PC-3 (cell line): ENCODE measurements around the gene RALGPS1. TPM values are rescaled to one million over a fixed set of nuclear protein-coding genes. Genes with fewer than 3 reads are reported as not detected.

Source experiments
- ATAC-seq: fragments of 200-7000 bp; cut with Tn5 transposase; 2 replicates; pipeline ENCODE4 v1.9.1; 2020; ENCODE audit warnings: mild to moderate bottlenecking, moderate library complexity
- BruUV-seq: library from RNA; stranded (reverse); fragments of 400-500 nt; replicated peaks from 2 replicates; lab custom pipeline; 2021; lab: Mats Ljungman, UMichigan
- CTCF ChIA-PET: fragments of 300-600 bp; sonication (Branson Sonifier 250); formaldehyde crosslinking; loops from one replicate; lab custom pipeline; 2022; ENCODE audit warnings: antibody characterized with exemption; lab: Charles Lee
- POLR2A ChIA-PET: fragments of 300-600 bp; sonication (Branson Sonifier 250); formaldehyde crosslinking; loops from one replicate; lab custom pipeline; 2022; ENCODE audit warnings: antibody characterized with exemption; ENCODE audit not compliant: unreplicated experiment; lab: Charles Lee
- DNase-seq: peaks from one replicate; pipeline ENCODE4 v3.0.0-alpha.2; 2015
- H2AFZ ChIP-seq: fragments of 300-600 bp; sonication (generic); 2 replicates; pipeline ENCODE4 v1.6.0; 2016; ENCODE audit warnings: antibody characterized with exemption, low read length
- H3F3A ChIP-seq: fragments of 300-600 bp; sonication (generic); one replicate; pipeline ENCODE4 v1.6.0; 2017; ENCODE audit warnings: antibody characterized with exemption, low read length, control low read depth, mild to moderate bottlenecking; ENCODE audit not compliant: unreplicated experiment
- H3K27ac ChIP-seq: fragments of 300-600 bp; sonication (generic); 2 replicates; pipeline ENCODE4 v1.5.1; 2016; ENCODE audit warnings: mild to moderate bottlenecking, low read length
- H3K27me3 ChIP-seq: fragments of 300-600 bp; sonication (generic); 2 replicates; pipeline ENCODE4 v1.6.1; 2016; ENCODE audit warnings: low read length, mixed read lengths
- H3K36me3 ChIP-seq: fragments of 300-600 bp; sonication (generic); 2 replicates; pipeline ENCODE4 v1.6.1; 2016; ENCODE audit warnings: low read depth, mixed run types, low read length, mixed read lengths
- H3K4me1 ChIP-seq: fragments of 300-600 bp; sonication (generic); 2 replicates; pipeline ENCODE4 v1.5.1; 2016; ENCODE audit warnings: low read length; ENCODE audit not compliant: insufficient read depth
- H3K4me2 ChIP-seq: fragments of 300-600 bp; sonication (generic); 2 replicates; pipeline ENCODE4 v1.6.0; 2016; ENCODE audit warnings: low read length
- H3K4me3 ChIP-seq: fragments of 300-600 bp; sonication (generic); 2 replicates; pipeline ENCODE4 v1.5.1; 2016; ENCODE audit warnings: mild to moderate bottlenecking, low read length, mixed read lengths
- H3K79me2 ChIP-seq: fragments of 300-600 bp; sonication (generic); 2 replicates; pipeline ENCODE4 v1.6.1; 2017; ENCODE audit warnings: low read length, mixed read lengths
- H3K9ac ChIP-seq: fragments of 300-600 bp; sonication (generic); 2 replicates; pipeline ENCODE4 v1.6.0; 2016; ENCODE audit warnings: mild to moderate bottlenecking, low read length
- H3K9me2 ChIP-seq: fragments of 300-600 bp; sonication (generic); replicated peaks from 2 replicates; pipeline ENCODE4 v1.6.1; 2016; ENCODE audit warnings: mixed run types, low read length, mixed read lengths
- H3K9me3 ChIP-seq: fragments of 300-600 bp; sonication (generic); 2 replicates; pipeline ENCODE4 v1.6.1; 2016; ENCODE audit warnings: low read length, mixed read lengths
- H4K20me1 ChIP-seq: fragments of 300-600 bp; sonication (generic); 2 replicates; pipeline ENCODE4 v1.6.1; 2016; ENCODE audit warnings: low read length, mixed read lengths
- EZH2 ChIP-seq: fragments of 300-600 bp; sonication (generic); IDR thresholded peaks from one replicate; pipeline ENCODE4 v1.6.1; 2017; ENCODE audit warnings: antibody characterized with exemption, mild to moderate bottlenecking, low read length; ENCODE audit not compliant: unreplicated experiment
- EZH2phosphoT487 ChIP-seq: fragments of 300-600 bp; sonication (generic); IDR thresholded peaks from 2 replicates; pipeline ENCODE4 v1.6.1; 2018; ENCODE audit warnings: mild to moderate bottlenecking, antibody characterized with exemption, low read length, borderline replicate concordance
- intact Hi-C: fragments of 100-400 bp; cut with micrococcal nuclease; formaldehyde crosslinking; loops from 2 replicates; pipeline ENCODE4 v1.9.0; 2023
- total RNA-seq: library from RNA; depleted of rRNA; stranded (reverse); fragments of >200 nt; gene quantifications from 2 replicates; pipeline ENCODE4 v1.2.3, GENCODE V29; 2014
- TF ChIP-seq, protein P1 (sequence below): fragments of 300-600 bp; sonication (generic); conservative IDR thresholded peaks from 2 replicates; pipeline ENCODE4 v1.5.1; 2017; ENCODE audit warnings: antibody characterized with exemption, low read depth, mild to moderate bottlenecking, low read length

Gene RALGPS1
- total RNA-seq, 1 experiment from 2014 or later, result 10.2 TPM

DNA sequence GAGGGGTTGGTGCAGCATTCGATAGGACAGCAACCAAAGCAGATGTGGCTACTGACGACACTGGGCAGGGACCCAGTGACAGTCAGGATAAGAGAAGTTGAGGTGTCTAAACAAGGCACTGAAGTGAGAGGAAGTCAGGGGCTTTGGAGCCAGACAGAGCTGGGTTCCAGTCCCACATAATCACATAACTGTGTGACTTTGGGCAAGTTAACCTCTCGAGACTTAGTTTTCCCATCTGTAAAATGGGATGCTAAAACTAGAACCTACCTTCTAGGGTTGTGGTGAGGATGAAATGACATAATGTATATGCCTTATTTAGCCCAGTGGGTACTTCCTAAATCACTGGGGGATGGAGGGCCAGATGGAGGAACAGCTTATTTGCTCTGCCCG lies 204.7 kb downstream of the RALGPS1 start:
- no TSS peak for BruUV-seq
- no peaks in the 10 kb centered on the region for H3K9me2 ChIP-seq
- H3K4me3 ChIP-seq, result no peak overlapping the region
- intact Hi-C loops, result no loop called here
- no peaks in the 10 kb centered on the region for H3F3A ChIP-seq
- H3K79me2 ChIP-seq, result no peaks in the 10 kb centered on the region
- H3K4me1 ChIP-seq, result peaks cover 24% of the 10 kb centered on the region
- ATAC-seq (no peak), DNase-seq (no peak)
- H3K9ac ChIP-seq, result no peak overlapping the region
- TF ChIP-seq EZH2phosphoT487 (no peak), EZH2 (no peak)
- TF ChIP-seq, protein P1, sequence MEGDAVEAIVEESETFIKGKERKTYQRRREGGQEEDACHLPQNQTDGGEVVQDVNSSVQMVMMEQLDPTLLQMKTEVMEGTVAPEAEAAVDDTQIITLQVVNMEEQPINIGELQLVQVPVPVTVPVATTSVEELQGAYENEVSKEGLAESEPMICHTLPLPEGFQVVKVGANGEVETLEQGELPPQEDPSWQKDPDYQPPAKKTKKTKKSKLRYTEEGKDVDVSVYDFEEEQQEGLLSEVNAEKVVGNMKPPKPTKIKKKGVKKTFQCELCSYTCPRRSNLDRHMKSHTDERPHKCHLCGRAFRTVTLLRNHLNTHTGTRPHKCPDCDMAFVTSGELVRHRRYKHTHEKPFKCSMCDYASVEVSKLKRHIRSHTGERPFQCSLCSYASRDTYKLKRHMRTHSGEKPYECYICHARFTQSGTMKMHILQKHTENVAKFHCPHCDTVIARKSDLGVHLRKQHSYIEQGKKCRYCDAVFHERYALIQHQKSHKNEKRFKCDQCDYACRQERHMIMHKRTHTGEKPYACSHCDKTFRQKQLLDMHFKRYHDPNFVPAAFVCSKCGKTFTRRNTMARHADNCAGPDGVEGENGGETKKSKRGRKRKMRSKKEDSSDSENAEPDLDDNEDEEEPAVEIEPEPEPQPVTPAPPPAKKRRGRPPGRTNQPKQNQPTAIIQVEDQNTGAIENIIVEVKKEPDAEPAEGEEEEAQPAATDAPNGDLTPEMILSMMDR, result no peak
- H3K27me3 ChIP-seq, result no peaks in the 10 kb centered on the region
- CTCF ChIA-PET, result no interaction called here
- H3K4me2 ChIP-seq, result no peak overlapping the region
- POLR2A ChIA-PET, result no interaction called here
- H3K27ac ChIP-seq, result no peak overlapping the region
- H4K20me1 ChIP-seq, result no peaks in the 10 kb centered on the region
- H3K36me3 ChIP-seq, result no peaks in the 10 kb centered on the region
- no peaks in the 10 kb centered on the region for H3K9me3 ChIP-seq
- no peak overlapping the region for H2AFZ ChIP-seq

DNA sequence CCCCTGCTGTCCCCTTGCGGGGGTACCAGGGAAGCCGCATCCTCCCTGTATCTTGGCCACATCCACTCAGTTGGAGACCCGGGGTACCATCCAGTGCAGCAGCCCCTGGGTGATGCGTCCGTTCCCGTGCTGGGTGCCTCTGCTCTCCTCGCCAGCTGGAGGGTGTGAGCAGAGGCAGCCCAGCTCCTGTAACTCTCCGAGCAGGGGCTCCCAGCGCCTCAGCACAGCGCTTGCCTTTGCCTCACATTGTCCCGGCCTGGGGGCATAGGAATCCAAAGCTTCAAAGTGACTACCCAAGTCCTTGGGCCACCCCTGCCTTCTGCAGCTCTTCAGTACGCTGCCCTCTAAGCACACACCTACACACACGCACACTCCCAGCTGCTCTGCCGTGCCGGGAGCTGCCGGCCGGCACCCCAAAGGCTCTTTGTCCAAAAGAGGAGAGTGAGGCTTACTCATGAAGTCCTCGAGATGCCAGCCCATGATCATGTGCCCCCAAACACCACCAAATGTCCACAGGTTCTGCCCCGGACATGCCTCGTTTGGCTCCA lies 207.1 kb downstream of the RALGPS1 start:
- Histone ChIP-seq H3K36me3 (no peaks in the 10 kb centered on the region), H3K9ac (no peak overlapping the region), H3F3A (no peaks in the 10 kb centered on the region), H2AFZ (no peak overlapping the region), H4K20me1 (no peaks in the 10 kb centered on the region), H3K4me1 (peaks cover 11% of the 10 kb centered on the region), H3K4me2 (no peak overlapping the region), H3K9me2 (no peaks in the 10 kb centered on the region), H3K27me3 (no peaks in the 10 kb centered on the region), H3K9me3 (no peaks in the 10 kb centered on the region), H3K4me3 (no peak overlapping the region), H3K79me2 (no peaks in the 10 kb centered on the region), H3K27ac (no peak overlapping the region)
- intact Hi-C loops, result no loop called here
- no TSS peak for BruUV-seq
- ChIA-PET POLR2A (interaction anchor here (0.6 kb wide), 1 partner anchor 318 kb away, joined by 4 read pairs; no protein-coding TSS in a partner anchor), CTCF (no interaction called here)
- DNase-seq, result no peak
- no peak for ATAC-seq
- TF ChIP-seq EZH2 (no peak), EZH2phosphoT487 (no peak)
- TF ChIP-seq, protein P1, result no peak

DNA sequence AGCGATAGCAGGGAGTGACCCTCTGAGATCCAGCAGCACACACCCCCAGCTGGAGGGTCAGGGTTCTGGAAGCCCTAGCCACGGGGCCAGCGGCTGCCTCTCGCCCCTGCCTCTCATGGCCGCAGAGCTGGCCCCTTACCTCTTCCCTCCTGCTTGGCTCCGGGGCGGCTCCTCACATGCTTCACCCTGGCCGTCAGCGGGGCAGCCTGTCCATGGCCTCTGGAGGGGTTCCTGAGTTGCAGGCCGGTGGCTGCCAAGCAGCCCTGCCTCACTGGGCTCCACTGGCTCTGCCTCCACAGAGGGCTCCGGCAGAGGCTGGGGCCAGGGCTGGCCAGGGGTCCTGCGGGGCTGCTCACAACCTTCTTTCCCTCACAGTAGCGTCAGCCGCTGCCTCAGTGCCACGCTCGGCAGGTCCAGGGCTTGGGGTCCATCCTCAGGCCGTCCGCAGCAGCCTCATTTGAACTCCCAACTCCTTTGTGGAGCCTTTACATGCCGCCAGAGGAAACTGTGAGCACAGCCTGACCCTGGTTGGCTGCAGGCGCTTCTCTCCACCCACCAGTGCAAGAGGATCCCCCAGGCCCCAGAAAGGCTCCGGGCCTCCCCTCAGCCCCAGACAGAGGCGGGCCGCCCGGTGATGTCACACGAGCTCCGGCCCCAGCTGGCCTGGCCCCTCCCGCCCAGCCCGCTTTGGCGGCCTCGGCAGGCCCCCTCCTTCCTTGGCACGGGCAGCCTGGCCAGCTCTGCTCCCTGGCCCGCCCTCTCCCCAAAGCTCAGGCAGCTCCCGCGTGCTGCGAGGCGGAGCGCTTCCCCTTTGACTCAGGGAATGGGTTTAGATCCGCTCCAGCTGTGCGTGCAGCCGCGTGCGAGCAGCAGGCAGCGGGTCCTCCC lies 207.8 kb downstream of the RALGPS1 start, which contains the start of gene ANGPTL2:
ANGPTL2 (minus strand) TSS at position 460 of the 888 bp plus-strand sequence. CDS start 13,904 bp downstream, outside the sequence.
- H3K9me2 ChIP-seq, result no peaks in the 10 kb centered on the region
- H3K9me3 ChIP-seq, result no peaks in the 10 kb centered on the region
- no peak within 1 kb of the TSS for H2AFZ ChIP-seq
- BruUV-seq, result no TSS peak
- ChIA-PET CTCF (no interaction called here), POLR2A (no interaction called here)
- no peaks in the 10 kb centered on the region for H3F3A ChIP-seq
- H3K4me1 ChIP-seq, result peaks cover 11% of the 10 kb centered on the region
- H4K20me1 ChIP-seq, result no peaks in the 10 kb centered on the region
- H3K9ac ChIP-seq, result no peak within 1 kb of the TSS
- intact Hi-C loops, result no loop called here
- H3K4me2 ChIP-seq, result no peak within 1 kb of the TSS
- TF ChIP-seq, protein P1, result no peak
- TF ChIP-seq EZH2phosphoT487, result no peak
- no peak for TF ChIP-seq EZH2
- no peaks in the 10 kb centered on the region for H3K79me2 ChIP-seq
- no peaks in the 10 kb centered on the region for H3K36me3 ChIP-seq
- H3K4me3 ChIP-seq, result no peak within 1 kb of the TSS
- H3K27ac ChIP-seq, result no peak within 1 kb of the TSS
- H3K27me3 ChIP-seq, result no peaks in the 10 kb centered on the region
- ATAC-seq (peak; percentile 49), DNase-seq (peak; percentile 22)
